Lower lobe of right lung (tissue), 2 donors: ENCODE measurements around the gene REXO5. TPM values are rescaled to one million over a fixed set of nuclear protein-coding genes. Genes with fewer than 3 reads are reported as not detected.
"Not testable (repeated sequence)": the region's sequence is repeated elsewhere in the genome, so short reads cannot be mapped to it uniquely, and the experiment has no call there.

Source experiments
- ATAC-seq, 2 donors: fragments of 200-7000 bp; cut with Tn5 transposase; one replicate each; pipeline ENCODE4 v1.9.1; 2020 to 2022; ENCODE audit warnings: mild to moderate bottlenecking in 2 of 2, moderate library complexity in 2 of 2
- DNase-seq: peaks from one replicate; pipeline ENCODE4 v3.0.0-alpha.2; 2020
- H3K27ac ChIP-seq: fragments of 200-600 bp; one replicate; pipeline ENCODE4 v1.8.0; 2022
- H3K27me3 ChIP-seq: fragments of 200-600 bp; one replicate; pipeline ENCODE4 v1.8.0; 2022; ENCODE audit warnings: low read depth
- H3K36me3 ChIP-seq: fragments of 200-600 bp; one replicate; pipeline ENCODE4 v1.8.0; 2022; ENCODE audit warnings: mild to moderate bottlenecking
- H3K4me1 ChIP-seq: fragments of 200-600 bp; one replicate; pipeline ENCODE4 v1.8.0; 2022
- H3K4me3 ChIP-seq: fragments of 200-600 bp; one replicate; pipeline ENCODE4 v1.8.0; 2022; ENCODE audit warnings: mild to moderate bottlenecking
- H3K9me3 ChIP-seq: fragments of 200-600 bp; one replicate; pipeline ENCODE4 v1.8.0; 2022
- CTCF ChIP-seq: fragments of 200-600 bp; IDR thresholded peaks from one replicate; pipeline ENCODE4 v1.8.0; 2022; ENCODE audit warnings: antibody characterized with exemption, mild to moderate bottlenecking
- intact Hi-C: fragments of 100-400 bp; cut with DNase I; formaldehyde crosslinking; loops from one replicate; pipeline ENCODE4 v1.11.0; 2022
- long read RNA-seq: library from polyadenylated mRNA; unstranded; transcript quantifications from one replicate; pipeline ENCODE4 v2.0.0, GENCODE V29; 2021
- total RNA-seq: library from RNA; stranded (reverse); fragmentation: NEBNext Ultra II Directional; extraction: Animal tissue kit (Norgen Biotek cat#: 25700); gene quantifications from one replicate; pipeline ENCODE4 v1.2.1, GENCODE V29; 2021
- donor health status: DM: no; HTN: yes; CAD: no; lungs with severe emphysema.

The REXO5 gene
- 4.7 TPM for total RNA-seq
- long read RNA-seq, partial matches to known transcripts = 0 of 3 reads
- long read RNA-seq, other reads (novel, unspliced or antisense) = 3 of 3 reads

- H3K9me3 ChIP-seq = no peaks in the 10 kb centered on the region
- peak; percentile 33 for TF ChIP-seq CTCF
- H3K36me3 ChIP-seq = peaks cover 4% of the 10 kb centered on the region
- H3K27me3 ChIP-seq = no peaks in the 10 kb centered on the region
- peaks cover 15% of the 10 kb centered on the region for H3K4me1 ChIP-seq
- DNase-seq = peak; percentile 92
- ATAC-seq = peak; percentile 95 to 98
- peak within 1 kb of the TSS; percentile 81 for H3K4me3 ChIP-seq
- intact Hi-C loops = no loop called here
- H3K27ac ChIP-seq = peak within 1 kb of the TSS; percentile 91
Observed at GRCh38 chr16:20806168-20807050, at the start of gene REXO5, which contains the start of gene ERI2. TSS of gene REXO5 (plus strand) at chr16:20806527. CDS start at chr16:20806954, 427 bp downstream. TSS of gene ERI2 (minus strand) at chr16:20806472. CDS start at chr16:20806430, 42 bp downstream.

- H3K27ac ChIP-seq = no peak overlapping the region
- peaks cover 11% of the 10 kb centered on the region for H3K4me1 ChIP-seq
- no peaks in the 10 kb centered on the region for H3K36me3 ChIP-seq
- no peaks in the 10 kb centered on the region for H3K27me3 ChIP-seq
- intact Hi-C loops = no loop called here
- DNase-seq (no peak), ATAC-seq (no peak)
- H3K4me3 ChIP-seq = no peak overlapping the region
- H3K9me3 ChIP-seq = no peaks in the 10 kb centered on the region
- no peak for TF ChIP-seq CTCF
Observed at GRCh38 chr16:20760346-20760745, 46.0 kb upstream of the REXO5 start.

GRCh38 chr16:20761175-20761574, 45.2 kb upstream of the REXO5 start:
- no peak for TF ChIP-seq CTCF
- Histone ChIP-seq H3K9me3 (no peaks in the 10 kb centered on the region), H3K36me3 (no peaks in the 10 kb centered on the region), H3K4me3 (no peak overlapping the region), H3K27ac (no peak overlapping the region), H3K4me1 (peaks cover 11% of the 10 kb centered on the region), H3K27me3 (no peaks in the 10 kb centered on the region)
- no peak for DNase-seq
- intact Hi-C loops = no loop called here
- no peak for ATAC-seq

GRCh38 chr16:20762404-20763123, 43.8 kb upstream of the REXO5 start:
- no peaks in the 10 kb centered on the region for H3K27me3 ChIP-seq
- no peaks in the 10 kb centered on the region for H3K36me3 ChIP-seq
- peak overlapping the region; percentile 53 for H3K4me3 ChIP-seq
- peaks cover 11% of the 10 kb centered on the region for H3K4me1 ChIP-seq
- ATAC-seq = no peak
- H3K27ac ChIP-seq = peak overlapping the region; percentile 83
- DNase-seq = no peak
- no peaks in the 10 kb centered on the region for H3K9me3 ChIP-seq
- no peak for TF ChIP-seq CTCF
- intact Hi-C loops = no loop called here

GRCh38 chr16:20763461-20764232, 42.7 kb upstream of the REXO5 start, which contains the start of gene ACSM3:
TSS of gene ACSM3 (plus strand) at chr16:20764014. CDS start at chr16:20770035, 6,021 bp downstream.
- Histone ChIP-seq H3K36me3 (no peaks in the 10 kb centered on the region), H3K4me1 (peaks cover 11% of the 10 kb centered on the region), H3K4me3 (peak within 1 kb of the TSS; percentile 53), H3K27me3 (no peaks in the 10 kb centered on the region), H3K9me3 (no peaks in the 10 kb centered on the region), H3K27ac (peak within 1 kb of the TSS; percentile 83)
- DNase-seq (no peak), ATAC-seq (peak; percentile 98 to 99)
- no peak for TF ChIP-seq CTCF
- intact Hi-C loops = no loop called here

- peak overlapping the region; percentile 83 for H3K27ac ChIP-seq
- intact Hi-C loops, H3K27me3 ChIP-seq, H3K36me3 ChIP-seq, DNase-seq, H3K9me3 ChIP-seq: not testable (repeated sequence)
- peak overlapping the region; percentile 1 for H3K4me3 ChIP-seq
- peak; percentile 50 to 65 for ATAC-seq
- H3K4me1 ChIP-seq = peaks cover 11% of the 10 kb centered on the region
Observed at GRCh38 chr16:20764448-20764847, 41.9 kb upstream of the REXO5 start.
